ENCODE measurements around the gene COX6A2.
A peak's percentile ranks its signal among the peaks of the same experiment; 100 is the strongest.

COX6A2 gene

GRCh38 chr16:31455601-31456314 is 27.6 kb upstream of the COX6A2 start:
- H3K79me2 ChIP-seq (ENCODE audit: insufficient read depth, low read depth), result peaks cover 37% of the 10 kb centered on the region

GRCh38 chr16:31453255-31454204 is 25.4 kb upstream of the COX6A2 start:
- no peaks in the 10 kb centered on the region for H3K36me3 ChIP-seq (ENCODE audit: insufficient read depth)
- H3K4me1 ChIP-seq (ENCODE audit: low read depth, poor library complexity, severe bottlenecking), result peaks cover 13% of the 10 kb centered on the region
- no peak for TF ChIP-seq CTCF (conservative IDR thresholded peaks at IDR 0.05; ENCODE audit: low read depth, low read length)
- no peak overlapping the region for H3K4me3 ChIP-seq (IDR thresholded peaks at IDR 0.05; ENCODE audit: insufficient read depth, low read depth, low read length)
- no peak overlapping the region for H2AFZ ChIP-seq (ENCODE audit: low read depth)
- no peak overlapping the region for H3K4me2 ChIP-seq
- no peak overlapping the region for H3K27ac ChIP-seq
- H4K20me1 ChIP-seq (ENCODE audit: insufficient read depth), result no peaks in the 10 kb centered on the region
- no peaks in the 10 kb centered on the region for H3K27me3 ChIP-seq (ENCODE audit: insufficient read depth, low read depth)
- peaks cover 27% of the 10 kb centered on the region for H3K79me2 ChIP-seq (ENCODE audit: insufficient read depth, low read depth)
- no peak overlapping the region for H3K9ac ChIP-seq

More at GRCh38 chr16:31455601-31456314, 27.6 kb upstream of the COX6A2 start:
- Histone ChIP-seq H3K27ac (no peak overlapping the region), H3K4me3 (IDR thresholded peaks at IDR 0.05; ENCODE audit: insufficient read depth, low read depth, low read length) (no peak overlapping the region), H3K27me3 (ENCODE audit: insufficient read depth, low read depth) (no peaks in the 10 kb centered on the region), H4K20me1 (ENCODE audit: insufficient read depth) (no peaks in the 10 kb centered on the region), H3K9ac (no peak overlapping the region), H3K36me3 (ENCODE audit: insufficient read depth) (no peaks in the 10 kb centered on the region), H3K4me2 (no peak overlapping the region), H3K4me1 (ENCODE audit: low read depth, poor library complexity, severe bottlenecking) (peaks cover 21% of the 10 kb centered on the region), H2AFZ (ENCODE audit: low read depth) (no peak overlapping the region)
- peak; percentile 62 for TF ChIP-seq CTCF (conservative IDR thresholded peaks at IDR 0.05; ENCODE audit: low read depth, low read length)

DNA sequence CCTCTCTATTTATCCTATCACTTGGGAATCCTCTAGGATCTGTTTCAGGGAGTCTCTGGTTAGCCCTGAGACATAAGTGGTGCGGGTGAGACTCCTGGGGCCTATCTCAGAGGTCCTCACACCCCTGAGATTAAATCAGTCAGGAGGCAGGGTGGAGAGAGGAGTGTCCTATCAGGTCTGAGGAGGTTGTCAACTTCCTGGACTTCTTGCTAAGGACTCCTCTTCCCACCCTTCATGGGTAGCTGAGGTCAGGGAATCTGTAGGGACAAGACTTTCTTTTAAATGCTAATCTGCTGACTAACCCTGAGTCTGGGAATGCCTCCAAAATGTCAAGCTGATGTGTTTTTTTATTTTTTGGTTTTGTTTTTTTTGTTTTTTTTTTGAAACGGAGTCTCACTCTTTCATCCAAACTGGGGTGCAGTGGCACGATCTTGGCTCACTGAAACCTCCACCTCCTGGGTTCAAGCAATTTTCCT is 24.5 kb upstream of the COX6A2 start:
- no peak overlapping the region for H3K4me2 ChIP-seq
- H4K20me1 ChIP-seq (ENCODE audit: insufficient read depth), result no peaks in the 10 kb centered on the region
- no peak overlapping the region for H3K4me3 ChIP-seq (IDR thresholded peaks at IDR 0.05; ENCODE audit: insufficient read depth, low read depth, low read length)
- H3K4me1 ChIP-seq (ENCODE audit: low read depth, poor library complexity, severe bottlenecking), result peaks cover 13% of the 10 kb centered on the region
- no peak overlapping the region for H3K27ac ChIP-seq
- no peak overlapping the region for H2AFZ ChIP-seq (ENCODE audit: low read depth)
- no peaks in the 10 kb centered on the region for H3K36me3 ChIP-seq (ENCODE audit: insufficient read depth)
- H3K27me3 ChIP-seq (ENCODE audit: insufficient read depth, low read depth), result no peaks in the 10 kb centered on the region
- no peak overlapping the region for H3K9ac ChIP-seq
- peaks cover 19% of the 10 kb centered on the region for H3K79me2 ChIP-seq (ENCODE audit: insufficient read depth, low read depth)
- no peak for TF ChIP-seq CTCF (conservative IDR thresholded peaks at IDR 0.05; ENCODE audit: low read depth, low read length)

GRCh38 chr16:31451681-31452351 is 23.7 kb upstream of the COX6A2 start:
- H3K36me3 ChIP-seq (ENCODE audit: insufficient read depth), result no peaks in the 10 kb centered on the region
- H4K20me1 ChIP-seq (ENCODE audit: insufficient read depth), result no peaks in the 10 kb centered on the region
- no peak overlapping the region for H3K27ac ChIP-seq
- peaks cover 11% of the 10 kb centered on the region; the same call in 1 of the 2 replicates for H3K79me2 ChIP-seq (ENCODE audit: insufficient read depth, low read depth)
- H3K9ac ChIP-seq, result no peak overlapping the region
- TF ChIP-seq CTCF (conservative IDR thresholded peaks at IDR 0.05; ENCODE audit: low read depth, low read length), result peak; percentile 39; the same call in 1 of the 2 replicates
- peaks cover 4% of the 10 kb centered on the region for H3K4me1 ChIP-seq (ENCODE audit: low read depth, poor library complexity, severe bottlenecking)
- H3K4me2 ChIP-seq, result no peak overlapping the region
- no peak overlapping the region for H3K4me3 ChIP-seq (IDR thresholded peaks at IDR 0.05; ENCODE audit: insufficient read depth, low read depth, low read length)
- no peak overlapping the region for H2AFZ ChIP-seq (ENCODE audit: low read depth)
- no peaks in the 10 kb centered on the region for H3K27me3 ChIP-seq (ENCODE audit: insufficient read depth, low read depth)
